ENCODE results near the gene ASNS.
"Not testable (repeated sequence)": the region's sequence is repeated elsewhere in the genome, so short reads cannot be mapped to it uniquely, and the experiment has no call there.

ASNS gene

DNA sequence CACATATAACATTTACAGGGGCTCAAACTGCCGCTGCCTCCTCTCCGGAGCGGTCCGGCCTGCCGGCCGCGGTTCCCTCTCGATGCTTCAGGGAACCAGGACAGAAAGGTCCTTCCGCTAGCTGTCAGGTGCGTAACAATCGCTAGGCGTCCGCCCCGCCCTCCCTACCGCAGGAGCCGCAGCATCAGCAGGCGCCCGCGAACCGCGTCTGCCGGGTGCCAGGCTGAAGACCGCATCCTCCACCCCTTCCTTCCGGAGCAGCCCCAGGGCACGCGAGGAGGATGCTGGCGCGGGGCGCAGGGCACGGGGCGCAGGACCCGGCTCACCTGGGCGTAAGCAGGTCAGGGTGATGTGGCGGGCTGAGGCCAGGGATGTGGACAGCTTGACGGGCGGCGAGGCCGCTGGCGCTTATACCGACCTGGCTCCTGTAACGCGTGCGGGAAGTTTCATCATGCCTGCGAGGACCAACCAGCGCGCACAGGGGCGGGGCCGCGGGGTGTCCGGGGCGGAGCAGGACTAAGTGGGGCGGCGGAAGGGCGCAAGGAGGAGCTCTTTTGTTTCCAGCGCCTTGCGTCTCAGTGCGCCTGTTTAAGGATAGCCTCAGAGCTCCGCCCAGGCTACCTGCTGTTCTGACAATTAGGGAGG lies at the start of gene ASNS:
TSS of gene ASNS (minus strand) at position 384 of the 645 bp plus-strand sequence. CDS start 3,252 bp downstream, outside the sequence.
- Histone ChIP-seq H3K36me3 (ENCODE audit: insufficient read depth, low read length) (no peaks in the 10 kb centered on the region), H3K9me3 (ENCODE audit: insufficient read depth, low read length, severe bottlenecking) (no peaks in the 10 kb centered on the region), H3K4me2 (ENCODE audit: insufficient read depth, low read length) (no peak within 1 kb of the TSS), H3K4me1 (ENCODE audit: insufficient read depth, low read length) (no peaks in the 10 kb centered on the region), H3K9ac (ENCODE audit: low read depth, low read length) (no peak within 1 kb of the TSS), H4K20me1 (ENCODE audit: insufficient read depth, low read length) (no peaks in the 10 kb centered on the region), H3K27ac (ENCODE audit: low read length) (no peak within 1 kb of the TSS), H3K4me3 (ENCODE audit: low read depth in 1 of 2, low read length in 2 of 2) (no peak within 1 kb of the TSS), H2AFZ (ENCODE audit: low read depth, low read length) (no peak within 1 kb of the TSS), H3K79me2 (ENCODE audit: insufficient read depth, low read length) (no peaks in the 10 kb centered on the region), H3K27me3 (ENCODE audit: insufficient read depth, low read length, poor library complexity) (no peaks in the 10 kb centered on the region)
- TF ChIP-seq EZH2 (IDR thresholded peaks at IDR 0.05; ENCODE audit: borderline replicate concordance, low read depth, low read length, severe bottlenecking) (no peak), CTCF (IDR thresholded peaks at IDR 0.05; ENCODE audit: borderline replicate concordance, extremely low read depth, low read length, poor library complexity, severe bottlenecking) (no peak)
- ATAC-seq (ENCODE audit: insufficient read depth, low read depth): no peak
- DNase-seq: no peak

DNA sequence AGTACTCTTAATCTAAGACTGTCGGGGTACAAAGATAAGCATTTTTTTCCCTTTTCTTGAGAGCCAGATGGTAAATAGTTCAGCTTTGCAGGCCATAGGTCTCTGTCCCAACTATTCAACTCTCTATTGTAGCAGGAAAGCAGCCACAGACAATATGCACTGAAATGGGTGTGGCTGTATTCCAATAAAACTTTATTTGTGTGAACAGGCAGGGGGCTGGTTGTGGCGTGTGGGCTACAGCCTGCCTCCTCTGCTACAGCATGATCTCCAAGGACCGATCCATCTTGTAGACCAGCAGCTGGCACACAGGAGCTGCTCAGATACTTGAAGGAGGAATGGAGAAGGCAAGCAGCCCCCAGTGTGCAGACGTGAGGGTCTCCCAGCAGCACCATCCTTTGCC lies 49.0 kb upstream of the ASNS start:
- H4K20me1 ChIP-seq (ENCODE audit: insufficient read depth, low read length); DNase-seq; H3K4me3 ChIP-seq (ENCODE audit: low read depth in 1 of 2, low read length in 2 of 2); ATAC-seq (ENCODE audit: insufficient read depth, low read depth); H3K4me1 ChIP-seq (ENCODE audit: insufficient read depth, low read length); H3K4me2 ChIP-seq (ENCODE audit: insufficient read depth, low read length); H2AFZ ChIP-seq (ENCODE audit: low read depth, low read length); H3K9me3 ChIP-seq (ENCODE audit: insufficient read depth, low read length, severe bottlenecking); H3K27ac ChIP-seq (ENCODE audit: low read length); H3K36me3 ChIP-seq (ENCODE audit: insufficient read depth, low read length); H3K79me2 ChIP-seq (ENCODE audit: insufficient read depth, low read length); H3K27me3 ChIP-seq (ENCODE audit: insufficient read depth, low read length, poor library complexity); H3K9ac ChIP-seq (ENCODE audit: low read depth, low read length): not testable (repeated sequence)

DNA sequence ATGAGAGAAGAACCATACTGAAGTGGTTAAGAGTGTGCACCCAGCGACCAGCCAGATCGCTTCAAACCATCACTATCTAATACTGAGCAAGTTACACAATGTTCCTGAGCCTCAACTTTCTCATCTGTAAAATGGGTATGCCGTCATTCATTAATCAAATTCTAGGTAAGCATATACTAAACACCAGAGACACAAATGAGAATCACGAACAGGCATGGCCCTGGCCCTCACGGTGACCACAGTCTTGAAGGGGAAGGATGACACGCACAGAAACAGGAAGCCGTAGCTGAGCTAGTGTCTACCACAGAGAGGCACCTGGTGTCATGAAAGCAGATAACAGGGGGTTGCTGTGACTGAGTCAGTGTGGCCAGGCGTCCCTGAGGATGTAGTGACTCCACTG lies 43.1 kb upstream of the ASNS start:
- not testable (repeated sequence) for H3K27me3 ChIP-seq (ENCODE audit: insufficient read depth, low read length, poor library complexity); ATAC-seq (ENCODE audit: insufficient read depth, low read depth); H3K4me3 ChIP-seq (ENCODE audit: low read depth in 1 of 2, low read length in 2 of 2); H3K36me3 ChIP-seq (ENCODE audit: insufficient read depth, low read length); H3K27ac ChIP-seq (ENCODE audit: low read length); H3K4me1 ChIP-seq (ENCODE audit: insufficient read depth, low read length); DNase-seq; H3K4me2 ChIP-seq (ENCODE audit: insufficient read depth, low read length); H2AFZ ChIP-seq (ENCODE audit: low read depth, low read length); H4K20me1 ChIP-seq (ENCODE audit: insufficient read depth, low read length); H3K9me3 ChIP-seq (ENCODE audit: insufficient read depth, low read length, severe bottlenecking); H3K79me2 ChIP-seq (ENCODE audit: insufficient read depth, low read length); H3K9ac ChIP-seq (ENCODE audit: low read depth, low read length)

GRCh38 chr7:97912294-97912693 lies 40.1 kb upstream of the ASNS start:
- H3K4me3 ChIP-seq (ENCODE audit: low read depth in 1 of 2, low read length in 2 of 2); H3K9me3 ChIP-seq (ENCODE audit: insufficient read depth, low read length, severe bottlenecking); DNase-seq; H3K27me3 ChIP-seq (ENCODE audit: insufficient read depth, low read length, poor library complexity); H3K9ac ChIP-seq (ENCODE audit: low read depth, low read length); H3K27ac ChIP-seq (ENCODE audit: low read length); H2AFZ ChIP-seq (ENCODE audit: low read depth, low read length); H3K36me3 ChIP-seq (ENCODE audit: insufficient read depth, low read length); H4K20me1 ChIP-seq (ENCODE audit: insufficient read depth, low read length); H3K4me2 ChIP-seq (ENCODE audit: insufficient read depth, low read length); H3K79me2 ChIP-seq (ENCODE audit: insufficient read depth, low read length); H3K4me1 ChIP-seq (ENCODE audit: insufficient read depth, low read length); ATAC-seq (ENCODE audit: insufficient read depth, low read depth): not testable (repeated sequence)

DNA sequence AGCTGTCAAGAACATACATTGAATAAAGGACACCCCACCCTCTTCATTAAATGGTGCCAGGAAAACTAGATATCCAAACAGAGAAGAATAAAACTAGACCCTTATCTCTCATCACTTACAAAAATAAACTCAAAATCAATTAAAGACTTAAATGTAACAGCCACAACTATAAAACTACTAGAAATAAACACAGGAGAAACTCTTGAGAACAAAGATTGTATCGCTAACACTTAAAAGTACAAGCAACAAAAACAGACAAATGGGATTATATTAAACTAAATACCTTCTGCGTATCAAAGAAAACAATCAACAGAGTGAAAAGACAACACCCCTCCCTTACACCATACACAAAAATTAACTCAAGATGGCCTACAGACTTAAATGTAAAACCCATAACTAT lies 24.7 kb upstream of the ASNS start:
- not testable (repeated sequence) for H3K27me3 ChIP-seq (ENCODE audit: insufficient read depth, low read length, poor library complexity); H3K4me1 ChIP-seq (ENCODE audit: insufficient read depth, low read length); DNase-seq; H3K9me3 ChIP-seq (ENCODE audit: insufficient read depth, low read length, severe bottlenecking); H3K79me2 ChIP-seq (ENCODE audit: insufficient read depth, low read length); H3K27ac ChIP-seq (ENCODE audit: low read length); ATAC-seq (ENCODE audit: insufficient read depth, low read depth); H3K36me3 ChIP-seq (ENCODE audit: insufficient read depth, low read length); H3K4me2 ChIP-seq (ENCODE audit: insufficient read depth, low read length); H2AFZ ChIP-seq (ENCODE audit: low read depth, low read length); H3K4me3 ChIP-seq (ENCODE audit: low read depth in 1 of 2, low read length in 2 of 2); H3K9ac ChIP-seq (ENCODE audit: low read depth, low read length); H4K20me1 ChIP-seq (ENCODE audit: insufficient read depth, low read length)

- not testable (repeated sequence) for H3K36me3 ChIP-seq (ENCODE audit: insufficient read depth, low read length); H2AFZ ChIP-seq (ENCODE audit: low read depth, low read length); H3K9me3 ChIP-seq (ENCODE audit: insufficient read depth, low read length, severe bottlenecking); H3K27ac ChIP-seq (ENCODE audit: low read length); DNase-seq; H3K4me3 ChIP-seq (ENCODE audit: low read depth in 1 of 2, low read length in 2 of 2); H4K20me1 ChIP-seq (ENCODE audit: insufficient read depth, low read length); H3K9ac ChIP-seq (ENCODE audit: low read depth, low read length); H3K4me1 ChIP-seq (ENCODE audit: insufficient read depth, low read length); H3K79me2 ChIP-seq (ENCODE audit: insufficient read depth, low read length); ATAC-seq (ENCODE audit: insufficient read depth, low read depth); H3K4me2 ChIP-seq (ENCODE audit: insufficient read depth, low read length); H3K27me3 ChIP-seq (ENCODE audit: insufficient read depth, low read length, poor library complexity)
Measured at GRCh38 chr7:97891721-97892120, 19.5 kb upstream of the ASNS start.

DNA sequence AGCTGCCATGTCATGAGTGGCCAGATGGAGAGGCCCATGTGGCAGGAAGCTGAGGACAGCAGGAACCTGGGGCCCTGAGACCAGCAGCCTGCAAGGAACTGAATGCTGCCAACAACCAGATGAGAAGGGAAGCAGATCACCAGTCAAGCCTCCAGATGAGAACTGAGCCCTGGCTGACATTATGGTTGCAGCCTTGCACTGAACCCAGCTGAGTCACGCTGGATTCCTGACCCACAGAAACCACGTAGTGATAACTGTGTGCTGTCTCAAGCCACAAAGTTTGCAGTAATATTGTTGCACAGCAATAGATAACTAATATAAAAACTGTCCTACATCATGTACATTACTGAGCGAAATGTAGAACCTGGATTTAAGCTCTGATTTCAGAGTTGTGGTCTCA lies 7.3 kb upstream of the ASNS start:
- H3K27ac ChIP-seq (ENCODE audit: low read length); H3K9ac ChIP-seq (ENCODE audit: low read depth, low read length); H2AFZ ChIP-seq (ENCODE audit: low read depth, low read length); H3K36me3 ChIP-seq (ENCODE audit: insufficient read depth, low read length); H3K27me3 ChIP-seq (ENCODE audit: insufficient read depth, low read length, poor library complexity); H4K20me1 ChIP-seq (ENCODE audit: insufficient read depth, low read length); H3K4me1 ChIP-seq (ENCODE audit: insufficient read depth, low read length); H3K9me3 ChIP-seq (ENCODE audit: insufficient read depth, low read length, severe bottlenecking); H3K4me3 ChIP-seq (ENCODE audit: low read depth in 1 of 2, low read length in 2 of 2); H3K4me2 ChIP-seq (ENCODE audit: insufficient read depth, low read length); ATAC-seq (ENCODE audit: insufficient read depth, low read depth); H3K79me2 ChIP-seq (ENCODE audit: insufficient read depth, low read length): not testable (repeated sequence)
- peak; percentile 6 for DNase-seq

Data from DND-41 (cell line).